ENCODE measurements around the gene BCL2L12.
"Not testable (repeated sequence)": the region's sequence is repeated elsewhere in the genome, so short reads cannot be mapped to it uniquely, and the experiment has no call there.

The BCL2L12 gene

GRCh38 chr19:49710372-49710951 lies 44.7 kb downstream of the BCL2L12 start:
- DNase-seq (ENCODE audit: low read depth, low spot score), result no peak

- DNase-seq (ENCODE audit: low read depth, low spot score), result no peak
Measured at GRCh38 chr19:49712397-49712859, 46.7 kb downstream of the BCL2L12 start.

GRCh38 chr19:49713236-49713845 lies 47.6 kb downstream of the BCL2L12 start:
- DNase-seq (ENCODE audit: low read depth, low spot score), result no peak

GRCh38 chr19:49716154-49716553 lies 50.4 kb downstream of the BCL2L12 start:
- DNase-seq (ENCODE audit: low read depth, low spot score), result no peak

GRCh38 chr19:49718511-49718910 lies 52.8 kb downstream of the BCL2L12 start:
- DNase-seq (ENCODE audit: low read depth, low spot score), result peak; percentile 40

- DNase-seq (ENCODE audit: low read depth, low spot score), result no peak
Measured at GRCh38 chr19:49718991-49719390, 53.3 kb downstream of the BCL2L12 start.

GRCh38 chr19:49719420-49719819 lies 53.7 kb downstream of the BCL2L12 start:
- not testable (repeated sequence) for DNase-seq (ENCODE audit: low read depth, low spot score)

Data from smooth muscle cell of the brain vasculature (primary cell).